Ishikawa (cell line): ENCODE results near the gene NDUFB8.

ENCODE experiments used
- EP300 ChIP-seq: IDR thresholded peaks from 2 replicates; pipeline ENCODE4 v1.6.1; 2012; ENCODE audit warnings: borderline replicate concordance
- NFIC ChIP-seq: IDR thresholded peaks from 2 replicates; pipeline ENCODE4 v1.6.1; 2012

- TF ChIP-seq NFIC: no peak
- TF ChIP-seq EP300: no peak
Observed at GRCh38 chr10:100524638-100525037, 5.0 kb downstream of the NDUFB8 start.
